Fibroblast of lung (primary cell): Measurements from ENCODE around the gene COMP. TPM values are rescaled to one million over a fixed set of nuclear protein-coding genes. Genes with fewer than 3 reads are reported as not detected.

Source experiments
- DNase-seq, 2 donors: peaks; one replicate each; pipeline versions ENCODE4 v3.0.0 to v3.0.0-alpha.2; 2010; ENCODE audit warnings: low read depth in 2 of 2
- H2AFZ ChIP-seq: 2 replicates; pipeline ENCODE4 v1.5.1; 2012; ENCODE audit warnings: low read length, control low read depth, inconsistent platforms
- H3K27ac ChIP-seq: 2 replicates; pipeline ENCODE4 v1.5.1; 2011; ENCODE audit warnings: low read length, control low read depth; ENCODE audit not compliant: insufficient read depth
- H3K27me3 ChIP-seq: 2 replicates; pipeline ENCODE4 v1.5.1; 2011; ENCODE audit warnings: mild to moderate bottlenecking, low read length; ENCODE audit not compliant: control insufficient read depth, insufficient read depth
- H3K36me3 ChIP-seq: 2 replicates; pipeline ENCODE4 v1.5.1; 2011; ENCODE audit warnings: low read length; ENCODE audit not compliant: control insufficient read depth, insufficient read depth
- H3K4me1 ChIP-seq: 2 replicates; pipeline ENCODE4 v1.5.1; 2011; ENCODE audit warnings: low read length; ENCODE audit not compliant: control insufficient read depth, insufficient read depth; ENCODE audit errors: extremely low read depth
- H3K4me2 ChIP-seq: 2 replicates; pipeline ENCODE4 v1.5.1; 2011; ENCODE audit warnings: low read length, control low read depth; ENCODE audit not compliant: insufficient read depth; ENCODE audit errors: extremely low read depth
- H3K4me3 ChIP-seq, 4 experiments: fragments of 200-600 bp in 1 of 4; sonication (generic) in 1 of 4; replicated peaks in 1 of 4; 2 replicates each; pipeline ENCODE4 v1.5.1; 2011 to 2016; ENCODE audit warnings: low read length in 4 of 4, low read depth in 3 of 4, mild to moderate bottlenecking in 3 of 4, control low read depth in 2 of 4, inconsistent platforms in 1 of 4, mixed read lengths in 1 of 4; ENCODE audit not compliant: insufficient read depth in 1 of 4; ENCODE audit errors: control extremely low read depth in 1 of 4
- H3K79me2 ChIP-seq: 2 replicates; pipeline ENCODE4 v1.5.1; 2012; ENCODE audit warnings: mild to moderate bottlenecking, low read length, inconsistent platforms; ENCODE audit not compliant: control insufficient read depth, insufficient read depth
- H3K9ac ChIP-seq: 2 replicates; pipeline ENCODE4 v1.5.1; 2011; ENCODE audit warnings: mild to moderate bottlenecking, low read length, control low read depth; ENCODE audit not compliant: insufficient read depth
- H3K9me3 ChIP-seq: 2 replicates; pipeline ENCODE4 v1.5.1; 2012; ENCODE audit warnings: low read depth, low read length; ENCODE audit not compliant: control insufficient read depth, insufficient read depth
- H4K20me1 ChIP-seq: 2 replicates; pipeline ENCODE4 v1.5.1; 2011; ENCODE audit warnings: low read length; ENCODE audit not compliant: control insufficient read depth, insufficient read depth; ENCODE audit errors: extremely low read depth
- EZH2 ChIP-seq: IDR thresholded peaks from 2 replicates; pipeline ENCODE4 v1.5.1; 2012; ENCODE audit warnings: low read length, control low read depth, mild to moderate bottlenecking; ENCODE audit errors: missing control alignments
- polyA plus RNA-seq, 2 donors: library from polyadenylated mRNA; depleted of rRNA in 1 of 2; stranded (reverse) in 1 of 2; unstranded in 1 of 2; fragments of >200 nt; gene quantifications; 2 replicates each; pipeline ENCODE4 v1.2.1, GENCODE V29; 2011 to 2012; ENCODE audit warnings: missing spikeins in 1 of 2
- total RNA-seq: library from RNA; depleted of rRNA; stranded (reverse); fragments of >200 nt; gene quantifications from 2 replicates; pipeline ENCODE4 v1.2.1, GENCODE V29; 2014
- TF ChIP-seq, protein P1 (sequence below), 2 donors: IDR thresholded peaks in 1 of 2; conservative IDR thresholded peaks in 1 of 2; 1 replicate in 1 of 2; 2 replicates in 1 of 2; pipeline ENCODE4 v1.5.1; 2011 to 2012; ENCODE audit warnings: low read length in 2 of 2, control low read depth in 1 of 2, inconsistent platforms in 1 of 2, low read depth in 1 of 2, mild to moderate bottlenecking in 1 of 2

The COMP gene
- total and polyA plus RNA-seq, 2 donors (not counting 1 experiment from before 2014, with no cell fraction given): 0.05 to 0.17 TPM

DNA sequence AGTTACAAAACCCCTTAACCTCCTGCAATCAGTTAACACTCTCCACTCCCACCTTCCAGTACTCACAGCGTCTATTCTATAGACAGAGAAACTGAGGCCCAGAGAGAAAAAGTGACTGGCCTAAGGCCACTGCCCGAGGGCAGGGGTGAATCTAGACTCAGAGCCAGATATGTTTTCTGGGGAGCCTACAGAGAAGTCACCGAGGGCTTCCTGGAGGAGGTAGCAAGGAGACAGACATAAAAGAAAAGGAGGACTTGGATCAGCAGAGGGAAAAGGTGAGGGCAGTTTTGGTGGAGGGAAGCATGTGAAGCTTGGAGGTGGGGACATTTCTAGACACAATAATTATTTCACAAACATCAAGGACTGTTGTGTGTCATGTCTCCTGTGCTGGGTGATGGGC lies 1.6 kb upstream of the COMP start:
- H3K36me3 ChIP-seq: no peaks in the 10 kb centered on the region
- H3K4me1 ChIP-seq: no peaks in the 10 kb centered on the region
- H3K27me3 ChIP-seq: peaks cover 47% of the 10 kb centered on the region
- H3K27ac ChIP-seq: no peak overlapping the region
- H3K4me3 ChIP-seq: no peak overlapping the region
- H3K79me2 ChIP-seq: no peaks in the 10 kb centered on the region
- H2AFZ ChIP-seq: no peak overlapping the region
- H3K9ac ChIP-seq: no peak overlapping the region
- H3K4me2 ChIP-seq: no peak overlapping the region
- DNase-seq: no peak
- H3K9me3 ChIP-seq: no peaks in the 10 kb centered on the region
- H4K20me1 ChIP-seq: no peaks in the 10 kb centered on the region
- TF ChIP-seq, protein P1, sequence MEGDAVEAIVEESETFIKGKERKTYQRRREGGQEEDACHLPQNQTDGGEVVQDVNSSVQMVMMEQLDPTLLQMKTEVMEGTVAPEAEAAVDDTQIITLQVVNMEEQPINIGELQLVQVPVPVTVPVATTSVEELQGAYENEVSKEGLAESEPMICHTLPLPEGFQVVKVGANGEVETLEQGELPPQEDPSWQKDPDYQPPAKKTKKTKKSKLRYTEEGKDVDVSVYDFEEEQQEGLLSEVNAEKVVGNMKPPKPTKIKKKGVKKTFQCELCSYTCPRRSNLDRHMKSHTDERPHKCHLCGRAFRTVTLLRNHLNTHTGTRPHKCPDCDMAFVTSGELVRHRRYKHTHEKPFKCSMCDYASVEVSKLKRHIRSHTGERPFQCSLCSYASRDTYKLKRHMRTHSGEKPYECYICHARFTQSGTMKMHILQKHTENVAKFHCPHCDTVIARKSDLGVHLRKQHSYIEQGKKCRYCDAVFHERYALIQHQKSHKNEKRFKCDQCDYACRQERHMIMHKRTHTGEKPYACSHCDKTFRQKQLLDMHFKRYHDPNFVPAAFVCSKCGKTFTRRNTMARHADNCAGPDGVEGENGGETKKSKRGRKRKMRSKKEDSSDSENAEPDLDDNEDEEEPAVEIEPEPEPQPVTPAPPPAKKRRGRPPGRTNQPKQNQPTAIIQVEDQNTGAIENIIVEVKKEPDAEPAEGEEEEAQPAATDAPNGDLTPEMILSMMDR (conservative IDR thresholded peaks at IDR 0.05 in 1 of 2, IDR thresholded peaks at IDR 0.05 in 1 of 2; ENCODE audit: low read depth in 1 of 2, low read length in 2 of 2): no peak
- no peak for TF ChIP-seq EZH2

DNA sequence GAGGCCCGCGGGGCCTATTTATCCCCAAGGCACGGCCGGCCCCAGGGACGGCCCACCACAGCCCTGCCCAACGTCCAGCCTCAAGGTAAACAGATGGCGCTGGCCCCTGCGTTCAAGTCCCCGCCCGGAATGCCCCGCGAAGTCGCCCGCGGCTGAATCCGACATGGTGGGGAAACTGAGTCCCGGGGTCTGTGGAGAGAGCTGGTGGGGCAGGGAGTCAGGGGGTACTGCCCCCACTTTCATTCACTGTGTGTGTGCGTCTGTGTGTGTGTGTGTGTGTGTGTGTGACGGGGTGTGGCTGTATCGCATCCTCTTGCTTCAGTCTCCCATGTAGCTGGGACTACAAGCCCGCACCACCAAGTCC lies 192 bp upstream of the COMP start:
- H3K27me3 ChIP-seq: peaks cover 54% of the 10 kb centered on the region
- H3K36me3 ChIP-seq: no peaks in the 10 kb centered on the region
- H3K9me3 ChIP-seq: no peaks in the 10 kb centered on the region
- H3K9ac ChIP-seq: no peak overlapping the region
- no peak for DNase-seq
- no peaks in the 10 kb centered on the region for H4K20me1 ChIP-seq
- H3K4me2 ChIP-seq: no peak overlapping the region
- H3K79me2 ChIP-seq: no peaks in the 10 kb centered on the region
- no peak overlapping the region for H2AFZ ChIP-seq
- no peak overlapping the region for H3K4me3 ChIP-seq
- no peak overlapping the region for H3K27ac ChIP-seq
- no peaks in the 10 kb centered on the region for H3K4me1 ChIP-seq
- TF ChIP-seq EZH2: no peak
- TF ChIP-seq, protein P1 (conservative IDR thresholded peaks at IDR 0.05 in 1 of 2, IDR thresholded peaks at IDR 0.05 in 1 of 2; ENCODE audit: low read depth in 1 of 2, low read length in 2 of 2): no peak

DNA sequence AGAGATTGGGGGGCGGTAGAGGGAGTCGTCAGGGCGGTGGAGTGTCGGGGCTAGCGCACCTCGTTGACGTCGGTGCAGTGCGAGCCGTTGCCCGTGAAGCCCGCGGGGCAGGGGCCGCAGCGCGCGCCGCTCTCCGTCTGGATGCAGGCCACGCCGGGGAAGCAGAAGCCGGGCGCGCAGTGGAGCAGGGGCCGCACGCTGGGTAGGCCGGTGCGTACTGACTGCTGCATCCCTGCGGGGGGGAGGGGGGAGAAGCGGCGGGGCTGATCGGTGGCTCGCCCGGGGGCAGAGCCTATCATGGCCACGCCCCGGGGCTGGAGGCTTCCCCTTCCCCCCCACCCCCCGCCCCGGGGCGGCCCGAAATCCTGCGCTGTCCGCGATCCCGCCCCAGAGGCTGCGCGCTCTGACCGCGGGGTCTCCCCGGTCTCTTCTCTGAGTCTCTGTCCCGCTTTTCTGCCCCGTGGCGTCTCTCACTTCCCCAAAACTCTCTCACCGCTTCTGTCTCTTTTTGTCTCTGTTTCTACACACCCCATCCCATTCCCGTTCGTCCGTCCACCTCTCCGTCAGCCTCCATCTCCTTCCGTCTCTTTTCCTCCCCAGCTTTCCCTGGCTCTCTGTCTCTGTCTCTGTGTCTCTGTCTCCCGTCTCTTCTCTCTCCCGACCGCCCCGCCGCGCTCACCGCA lies 1.1 kb downstream of the COMP start:
- no peak overlapping the region for H3K9ac ChIP-seq
- peaks cover 54% of the 10 kb centered on the region for H3K27me3 ChIP-seq
- no peak overlapping the region for H3K27ac ChIP-seq
- DNase-seq: peak in 1 of 2 donors; percentile 25
- H3K4me1 ChIP-seq: no peaks in the 10 kb centered on the region
- H2AFZ ChIP-seq: no peak overlapping the region
- TF ChIP-seq EZH2: no peak
- TF ChIP-seq, protein P1 (conservative IDR thresholded peaks at IDR 0.05 in 1 of 2, IDR thresholded peaks at IDR 0.05 in 1 of 2; ENCODE audit: low read depth in 1 of 2, low read length in 2 of 2): no peak
- H4K20me1 ChIP-seq: no peaks in the 10 kb centered on the region
- H3K36me3 ChIP-seq: no peaks in the 10 kb centered on the region
- H3K79me2 ChIP-seq: no peaks in the 10 kb centered on the region
- no peaks in the 10 kb centered on the region for H3K9me3 ChIP-seq
- peak overlapping the region in 1 of 4 experiments; percentile 30 for H3K4me3 ChIP-seq
- peak overlapping the region; percentile 35 for H3K4me2 ChIP-seq
